Lung (tissue), 12 donors: Measurements from ENCODE around the gene EPS8L2. TPM values are rescaled to one million over a fixed set of nuclear protein-coding genes. Genes with fewer than 3 reads are reported as not detected.

Source experiments
- ATAC-seq: fragments of 200-7000 bp; cut with Tn5 transposase; one replicate; pipeline ENCODE4 v1.9.1; 2020; ENCODE audit warnings: moderate number of reproducible peaks; ENCODE audit not compliant: insufficient read depth, low FRiP score
- DNase-seq, 3 donors: peaks; one replicate each; pipeline ENCODE4 v3.0.0-alpha.2; 2013 to 2017
- H3K27ac ChIP-seq, 2 donors: one replicate each; pipeline ENCODE4 v1.5.1; 2013; ENCODE audit warnings: mild to moderate bottlenecking in 2 of 2, moderate library complexity in 2 of 2, control low read depth in 1 of 2, inconsistent platforms in 1 of 2, low read depth in 1 of 2, low read length in 1 of 2
- H3K27me3 ChIP-seq, 3 donors: one replicate each; pipeline ENCODE4 v1.5.1; 2013; ENCODE audit warnings: low read length in 2 of 3; ENCODE audit not compliant: control insufficient read depth in 3 of 3, insufficient read depth in 3 of 3
- H3K36me3 ChIP-seq, 4 donors: one replicate each; pipeline ENCODE4 v1.5.1; 2013; ENCODE audit warnings: low read length in 4 of 4, mild to moderate bottlenecking in 1 of 4, moderate library complexity in 1 of 4; ENCODE audit not compliant: control insufficient read depth in 4 of 4, insufficient read depth in 4 of 4
- H3K4me1 ChIP-seq, 5 donors: one replicate each; pipeline ENCODE4 v1.5.1; 2013; ENCODE audit warnings: low read length in 5 of 5, mild to moderate bottlenecking in 2 of 5, moderate library complexity in 1 of 5; ENCODE audit not compliant: control insufficient read depth in 5 of 5, insufficient read depth in 5 of 5
- H3K4me3 ChIP-seq: one replicate; pipeline ENCODE4 v1.5.1; 2013; ENCODE audit warnings: mild to moderate bottlenecking, control low read depth, moderate library complexity
- H3K9ac ChIP-seq, 2 donors: one replicate each; pipeline ENCODE4 v1.5.1; 2013; ENCODE audit warnings: low read length in 2 of 2, control low read depth in 1 of 2; ENCODE audit not compliant: insufficient read depth in 1 of 2
- H3K9me3 ChIP-seq, 4 donors: one replicate each; pipeline ENCODE4 v1.5.1; 2013; ENCODE audit warnings: low read length in 3 of 4, mild to moderate bottlenecking in 1 of 4, moderate library complexity in 1 of 4; ENCODE audit not compliant: control insufficient read depth in 4 of 4, insufficient read depth in 3 of 4
- CTCF ChIP-seq: IDR thresholded peaks from 2 replicates; pipeline ENCODE4 v1.5.1; 2012; ENCODE audit warnings: mild to moderate bottlenecking; ENCODE audit errors: control extremely low read depth, extremely low read depth
- WGBS, 2 donors: extraction: QIAGEN DNeasy Blood & Tissue Kit; methylation state at CpG; one replicate each; pipeline ENCODE4 v1.1.7; 2013; 5-methylcytosine and 5-hydroxymethylcytosine counted together
- polyA plus RNA-seq, 2 donors: library from polyadenylated mRNA; stranded (reverse); fragments of 200-250 nt; gene quantifications; one replicate each; pipeline ENCODE4 v1.2.1, GENCODE V29; 2013
- total RNA-seq, 2 donors: library from RNA; depleted of rRNA in 1 of 2; stranded (reverse); fragments of >200 nt in 1 of 2; gene quantifications; one replicate each; pipeline ENCODE4 v1.2.1, GENCODE V29; 2014 to 2021
- donor health status: control.
- donor health status: control.
- donor health status: Bipolar disorder and iron deficiency.
- donor health status: healthy.
- donor health status: DM: yes; HTN: yes; CAD: no.

Gene EPS8L2
- total and polyA plus RNA-seq, 4 donors = 35.6 to 166 (median 103) TPM

GRCh38 chr11:693887-694562, 12.0 kb upstream of the EPS8L2 start:
- Histone ChIP-seq H3K4me3 (no peak overlapping the region), H3K27ac (no peak overlapping the region), H3K9ac (peak overlapping the region in 1 of 2 donors; percentile 53), H3K27me3 (no peaks in the 10 kb centered on the region), H3K36me3 (peaks cover 0 to 7% (median 1%) of the 10 kb centered on the region in 4 donors), H3K4me1 (peaks cover 0 to 22% (median 9%) of the 10 kb centered on the region in 5 donors), H3K9me3 (no peaks in the 10 kb centered on the region)
- ATAC-seq (no peak), DNase-seq (no peak)
- 58 to 61% methylated on average over 14 to 15 of the region's 15 CpGs for WGBS, 2 donors
- TF ChIP-seq CTCF = no peak

- H3K4me1 ChIP-seq = peaks cover 0 to 22% (median 9%) of the 10 kb centered on the region in 5 donors
- peak within 1 kb of the TSS; percentile 88 for H3K4me3 ChIP-seq
- WGBS, 2 donors = 0 to 2% methylated on average over 55 to 103 of the region's 103 CpGs
- H3K9ac ChIP-seq = peak within 1 kb of the TSS; percentile 89 to 98
- no peaks in the 10 kb centered on the region for H3K9me3 ChIP-seq
- no peaks in the 10 kb centered on the region for H3K27me3 ChIP-seq
- DNase-seq (peak; percentile 99 to 100 (median 99)), ATAC-seq (peak; percentile 92)
- peaks cover 0 to 7% (median 3%) of the 10 kb centered on the region in 4 donors for H3K36me3 ChIP-seq
- no peak for TF ChIP-seq CTCF
- peak within 1 kb of the TSS; percentile 98 to 100 for H3K27ac ChIP-seq
Measured at GRCh38 chr11:694563-695287, 11.3 kb upstream of the EPS8L2 start, which contains the start of gene DEAF1. TSS of gene DEAF1 (minus strand) at chr11:695222. CDS start at chr11:695047, 175 bp downstream.

GRCh38 chr11:695288-695537, 10.8 kb upstream of the EPS8L2 start:
- 0 to 1% methylated on average over 25 of the region's 25 CpGs for WGBS, 2 donors
- DNase-seq (no peak), ATAC-seq (no peak)
- Histone ChIP-seq H3K4me1 (peaks cover 0 to 22% (median 9%) of the 10 kb centered on the region in 5 donors), H3K4me3 (peak overlapping the region; percentile 75), H3K27ac (peak overlapping the region; percentile 98 to 100), H3K9ac (peak overlapping the region; percentile 85 to 98), H3K9me3 (no peaks in the 10 kb centered on the region), H3K27me3 (no peaks in the 10 kb centered on the region), H3K36me3 (peaks cover 0 to 8% (median 6%) of the 10 kb centered on the region in 4 donors)
- no peak for TF ChIP-seq CTCF
